GM12878 (cell line): ENCODE results near the gene CFAP61. TPM values are rescaled to one million over a fixed set of nuclear protein-coding genes. Genes with fewer than 3 reads are reported as not detected.

ENCODE experiments used
- ATAC-seq: fragments of 200-7000 bp; cut with Tn5 transposase; 3 replicates; pipeline ENCODE4 v1.9.1; 2020; ENCODE audit warnings: mild to moderate bottlenecking, moderate library complexity
- BruUV-seq: library from RNA; stranded (reverse); fragments of 400-500 nt; replicated peaks from 2 replicates; lab custom pipeline; 2021; lab: Mats Ljungman, UMichigan
- CTCF ChIA-PET: fragments of 300-600 bp; sonication (Branson Sonifier 250); formaldehyde crosslinking; extraction: SDS; loops from one replicate; lab custom pipeline; 2021; ENCODE audit warnings: inconsistent platforms; lab: Yijun Ruan, JAX
- POLR2A ChIA-PET: fragments of 350-600 bp; formaldehyde crosslinking; extraction: SDS; loops from one replicate; lab custom pipeline; 2021; ENCODE audit warnings: inconsistent platforms; lab: Charles Lee
- RAD21 ChIA-PET: fragments of 300-600 bp; sonication (Branson Sonifier 250); formaldehyde crosslinking; loops from one replicate; lab custom pipeline; 2023; ENCODE audit warnings: antibody characterized with exemption; ENCODE audit not compliant: unreplicated experiment; lab: Charles Lee
- SMC1A ChIA-PET: fragments of 300-600 bp; sonication (Branson Sonifier 250); formaldehyde crosslinking; loops from one replicate; lab custom pipeline; 2023; ENCODE audit not compliant: unreplicated experiment, uncharacterized antibody; lab: Charles Lee
- DNase-seq: peaks from one replicate; pipeline ENCODE4 v3.0.0-alpha.2; 2011; ENCODE audit warnings: low read depth, low spot score
- FAIRE-seq: peaks from 3 replicates; lab custom pipeline; 2011; peaks lifted over from hg19 to GRCh38; lab: Jason Lieb, UNC
- H2AFZ ChIP-seq: 2 replicates; pipeline ENCODE4 v1.6.0; 2011; ENCODE audit warnings: low read depth, low read length, control low read depth; ENCODE audit not compliant: control insufficient read depth
- H3K27ac ChIP-seq: 2 replicates; pipeline ENCODE4 v1.5.1; 2011; ENCODE audit warnings: control low read depth; ENCODE audit not compliant: control insufficient read depth, insufficient read depth
- H3K27me3 ChIP-seq, 2 experiments: replicated peaks in 1 of 2; 2 replicates each; pipeline versions ENCODE4 v1.6.0 to v1.6.1; 2011; ENCODE audit warnings: low read length in 1 of 2; ENCODE audit not compliant: control insufficient read depth in 2 of 2, insufficient read depth in 2 of 2
- H3K36me3 ChIP-seq, 2 experiments: 2 replicates each; pipeline ENCODE4 v1.5.1; 2011; ENCODE audit warnings: low read length in 1 of 2; ENCODE audit not compliant: control insufficient read depth in 2 of 2, insufficient read depth in 2 of 2
- H3K4me1 ChIP-seq: 2 replicates; pipeline ENCODE4 v1.6.1; 2011; ENCODE audit warnings: mild to moderate bottlenecking, low read length, moderate library complexity, mixed read lengths; ENCODE audit not compliant: control insufficient read depth, insufficient read depth
- H3K4me2 ChIP-seq: 2 replicates; pipeline ENCODE4 v1.6.0; 2011; ENCODE audit warnings: control low read depth; ENCODE audit not compliant: control insufficient read depth, insufficient read depth
- H3K4me3 ChIP-seq: fragments of 200-600 bp; sonication (generic); 2 replicates; pipeline ENCODE4 v1.5.1; 2016
- H3K79me2 ChIP-seq: 2 replicates; pipeline ENCODE4 v1.6.0; 2011; ENCODE audit warnings: low read length; ENCODE audit not compliant: control insufficient read depth, insufficient read depth
- H3K9ac ChIP-seq: 2 replicates; pipeline ENCODE4 v1.8.0; 2011; ENCODE audit warnings: low read length, control low read depth, mixed read lengths; ENCODE audit not compliant: control insufficient read depth, insufficient read depth
- H3K9me3 ChIP-seq: replicated peaks from 3 replicates; pipeline ENCODE4 v1.5.1; 2011; ENCODE audit warnings: mild to moderate bottlenecking, low read length; ENCODE audit not compliant: control insufficient read depth, insufficient read depth
- H4K20me1 ChIP-seq: 2 replicates; pipeline ENCODE4 v1.6.0; 2011; ENCODE audit not compliant: control insufficient read depth, insufficient read depth
- CHD1 ChIP-seq: IDR thresholded peaks from 2 replicates; pipeline ENCODE4 v1.6.1; 2012; ENCODE audit warnings: low read depth, low read length, improper control_type of control experiment
- CREB1 ChIP-seq: IDR thresholded peaks from 2 replicates; pipeline ENCODE4 v1.6.1; 2012; ENCODE audit warnings: low read depth, mild to moderate bottlenecking, inconsistent platforms
- DPF2 ChIP-seq: fragments of 450-650 bp; IDR thresholded peaks from 2 replicates; pipeline ENCODE4 v1.6.1; 2017; ENCODE audit warnings: mild to moderate bottlenecking
- KAT2A ChIP-seq: conservative IDR thresholded peaks from 2 replicates; pipeline ENCODE4 v1.6.1; 2011; ENCODE audit warnings: low read depth, low read length; ENCODE audit not compliant: control insufficient read depth
- LARP7 ChIP-seq: fragments of 450-650 bp; IDR thresholded peaks from 2 replicates; pipeline ENCODE4 v1.6.1; 2017; ENCODE audit warnings: mild to moderate bottlenecking
- NFYA ChIP-seq: IDR thresholded peaks from 2 replicates; pipeline ENCODE4 v1.6.1; 2011; ENCODE audit warnings: low read depth, mild to moderate bottlenecking, low read length, improper control_type of control experiment, borderline replicate concordance
- NR2F1 ChIP-seq: fragments of 450-650 bp; conservative IDR thresholded peaks from 2 replicates; pipeline ENCODE4 v1.6.1; 2017; ENCODE audit warnings: mild to moderate bottlenecking
- POLR2A ChIP-seq: IDR thresholded peaks from 2 replicates; pipeline ENCODE4 v1.6.1; 2011; ENCODE audit warnings: low read depth, mild to moderate bottlenecking, low read length
- SMAD1 ChIP-seq: fragments of 450-650 bp; IDR thresholded peaks from 2 replicates; pipeline ENCODE4 v1.6.1; 2018; ENCODE audit warnings: mild to moderate bottlenecking, low read depth; ENCODE audit not compliant: partially characterized antibody
- STAT3 ChIP-seq: IDR thresholded peaks from 2 replicates; pipeline ENCODE4 v1.6.1; 2011; ENCODE audit warnings: low read depth, low read length, improper control_type of control experiment
- SUPT20H ChIP-seq: IDR thresholded peaks from 2 replicates; pipeline ENCODE4 v1.6.1; 2011; ENCODE audit warnings: low read depth, mild to moderate bottlenecking, low read length, moderate library complexity, borderline replicate concordance; ENCODE audit not compliant: control insufficient read depth
- TAF1 ChIP-seq: IDR thresholded peaks from 2 replicates; pipeline ENCODE4 v1.6.1; 2011; ENCODE audit warnings: mild to moderate bottlenecking, low read depth, low read length, borderline replicate concordance
- TBL1XR1 ChIP-seq: IDR thresholded peaks from 2 replicates; pipeline ENCODE4 v1.6.1; 2012; ENCODE audit warnings: low read depth, low read length, improper control_type of control experiment
- TCF7 ChIP-seq: IDR thresholded peaks from 2 replicates; pipeline ENCODE4 v1.6.1; 2014; ENCODE audit warnings: antibody characterized with exemption, borderline replicate concordance
- ZNF384 ChIP-seq: IDR thresholded peaks from 2 replicates; pipeline ENCODE4 v1.6.1; 2012; ENCODE audit warnings: low read depth, mild to moderate bottlenecking, low read length, improper control_type of control experiment, borderline replicate concordance
- ZNF622 ChIP-seq: fragments of 450-650 bp; IDR thresholded peaks from 2 replicates; pipeline ENCODE4 v1.6.1; 2017; ENCODE audit warnings: mild to moderate bottlenecking, inconsistent platforms
- WGBS: methylation state at CpG from one replicate; pipeline ENCODE4 v1.1.6; 2016; ENCODE audit warnings: low lambda C conversion rate; ENCODE audit not compliant: insufficient replicate concordance, insufficient coverage; ENCODE audit errors: missing lambda C conversion rate; 5-methylcytosine and 5-hydroxymethylcytosine counted together
- in situ Hi-C: fragments of 300-500 bp; cut with MboI; formaldehyde crosslinking; loops from 9 replicates; pipeline ENCODE4 v1.14.3; 2018; ENCODE audit warnings: mixed read lengths
- intact Hi-C: fragments of 100-400 bp; cut with micrococcal nuclease; formaldehyde crosslinking; loops from one replicate; pipeline ENCODE4 v1.14.2; 2022; ENCODE audit not compliant: unreplicated experiment
- polyA plus RNA-seq, 11 experiments: library from polyadenylated mRNA; depleted of rRNA in 4 of 11; unstranded in 6 of 11; stranded (reverse) in 5 of 11; fragments of >200 nt; fragmentation: Nextera tagmentation in 4 of 11; fragmentation: Illumina TruSeq in 1 of 11; extraction: Ambion mirVana in 4 of 11; extraction: Trizol in 1 of 11; gene quantifications; 1 replicate in 1 of 11; 2 replicates in 10 of 11; pipeline versions ENCODE4 v1.2.1 to v1.2.3, GENCODE V29; 2011 to 2016; ENCODE audit warnings: inconsistent platforms in 2 of 11, missing spikeins in 2 of 11, low read depth in 1 of 11
- total RNA-seq, 4 experiments: library from RNA; depleted of rRNA in 3 of 4; stranded (reverse); fragments of >200 nt in 3 of 4; fragmentation: Illumina TruSeq in 1 of 4; extraction: Trizol in 1 of 4; gene quantifications; 2 replicates each; pipeline versions ENCODE4 v1.2.1 to v1.2.3, GENCODE V29; 2013 to 2021
- TF ChIP-seq, protein P1 (sequence below), 3 experiments: IDR thresholded peaks in 2 of 3; conservative IDR thresholded peaks in 1 of 3; 2 replicates each; pipeline ENCODE4 v1.5.1; 2011; ENCODE audit warnings: low read depth in 3 of 3, low read length in 3 of 3, mild to moderate bottlenecking in 3 of 3, control low read depth in 2 of 3, moderate library complexity in 2 of 3, inconsistent platforms in 1 of 3, mixed read lengths in 1 of 3; ENCODE audit not compliant: control insufficient read depth in 2 of 3, insufficient read depth in 1 of 3; ENCODE audit errors: extremely low read depth in 1 of 3
- TF ChIP-seq, protein P2 (sequence below): IDR thresholded peaks from 2 replicates; pipeline ENCODE4 v1.6.1; 2011; ENCODE audit warnings: borderline replicate concordance, low read depth, mild to moderate bottlenecking, moderate library complexity, mixed read lengths, low read length; ENCODE audit not compliant: insufficient read depth; ENCODE audit errors: extremely low read length
- TF ChIP-seq, protein P3 (sequence below): fragments of 450-650 bp; IDR thresholded peaks from 2 replicates; pipeline ENCODE4 v1.6.1; 2017; ENCODE audit warnings: low read depth, mild to moderate bottlenecking, moderate library complexity

Gene CFAP61
- total and polyA plus RNA-seq, 10 of the 15 experiments (the other 5 are each of a cell fraction or from before 2014, with no cell fraction given), result 0.11 to 0.41 (median 0.24) TPM; not detected in 7

GRCh38 chr20:20003031-20003954 lies 49.0 kb upstream of the CFAP61 start:
- Histone ChIP-seq H3K4me1 (0 out of 2 replicates have a peak, but pooled peaks cover 5% of the 10 kb centered on the region), H3K79me2 (no peaks in the 10 kb centered on the region), H3K4me2 (peak overlapping the region; percentile 15; the same call in 1 of the 2 replicates), H3K27me3 (peaks cover 2 to 8% of the 10 kb centered on the region in 2 experiments; a peak in 3 of 4 replicates), H4K20me1 (no peaks in the 10 kb centered on the region), H3K36me3 (no peaks in the 10 kb centered on the region), H3K9me3 (no peaks in the 10 kb centered on the region), H2AFZ (peak overlapping the region; percentile 47), H3K4me3 (no peak overlapping the region; the same call in 1 of the 2 replicates), H3K9ac (no peak overlapping the region), H3K27ac (no peak overlapping the region)
- ChIA-PET SMC1A (interaction anchor here (1.1 to 1.4 kb wide), 5 partner anchors 68 to 341 kb away, joined by 3 to 7 read pairs (median 3); no protein-coding TSS in a partner anchor), POLR2A (no interaction called here), RAD21 (interaction anchor here (0.6 to 2.5 kb wide), 4 partner anchors 13 to 100 kb away, joined by 3 to 7 read pairs (median 4); partner anchors contain the start of genes CFAP61 and CRNKL1), CTCF (interaction anchor here (1.7 to 4.3 kb wide), 3 partner anchors 10 to 13 kb away, joined by 4 to 17 read pairs (median 16); partner anchors contain the start of gene NAA20)
- no peak for FAIRE-seq
- in situ Hi-C loops (loop anchor here (25.0 kb wide), 2 partner anchors 1416 to 1491 kb away; partner anchors contain the start of genes DTD1 and SEC23B), intact Hi-C loops (loop anchor here (2.0 kb wide), 1 partner anchor 218 kb away; no protein-coding TSS in a partner anchor)
- 15% methylated on average over 23 of the region's 23 CpGs for WGBS
- ATAC-seq, result peak; percentile 69
- no TSS peak for BruUV-seq
- DNase-seq, result no peak
- TF ChIP-seq, protein P1, sequence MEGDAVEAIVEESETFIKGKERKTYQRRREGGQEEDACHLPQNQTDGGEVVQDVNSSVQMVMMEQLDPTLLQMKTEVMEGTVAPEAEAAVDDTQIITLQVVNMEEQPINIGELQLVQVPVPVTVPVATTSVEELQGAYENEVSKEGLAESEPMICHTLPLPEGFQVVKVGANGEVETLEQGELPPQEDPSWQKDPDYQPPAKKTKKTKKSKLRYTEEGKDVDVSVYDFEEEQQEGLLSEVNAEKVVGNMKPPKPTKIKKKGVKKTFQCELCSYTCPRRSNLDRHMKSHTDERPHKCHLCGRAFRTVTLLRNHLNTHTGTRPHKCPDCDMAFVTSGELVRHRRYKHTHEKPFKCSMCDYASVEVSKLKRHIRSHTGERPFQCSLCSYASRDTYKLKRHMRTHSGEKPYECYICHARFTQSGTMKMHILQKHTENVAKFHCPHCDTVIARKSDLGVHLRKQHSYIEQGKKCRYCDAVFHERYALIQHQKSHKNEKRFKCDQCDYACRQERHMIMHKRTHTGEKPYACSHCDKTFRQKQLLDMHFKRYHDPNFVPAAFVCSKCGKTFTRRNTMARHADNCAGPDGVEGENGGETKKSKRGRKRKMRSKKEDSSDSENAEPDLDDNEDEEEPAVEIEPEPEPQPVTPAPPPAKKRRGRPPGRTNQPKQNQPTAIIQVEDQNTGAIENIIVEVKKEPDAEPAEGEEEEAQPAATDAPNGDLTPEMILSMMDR (IDR thresholded peaks at IDR 0.05 in 2 of 3, conservative IDR thresholded peaks at IDR 0.05 in 1 of 3; ENCODE audit: control insufficient read depth in 2 of 3, extremely low read depth in 1 of 3, insufficient read depth in 1 of 3, low read depth in 3 of 3, low read length in 3 of 3), result no peak
- TF ChIP-seq NFYA (no peak), CREB1 (peak; percentile 66; the same call in 1 of the 2 replicates), ZNF384 (peak; percentile 37; the same call in 1 of the 2 replicates), POLR2A (no peak), SUPT20H (no peak), DPF2 (no peak), TAF1 (no peak), KAT2A (no peak), TBL1XR1 (no peak), NR2F1 (no peak), STAT3 (no peak), CHD1 (no peak), SMAD1 (no peak), TCF7 (no peak), LARP7 (no peak), ZNF622 (no peak)
- TF ChIP-seq, protein P2, sequence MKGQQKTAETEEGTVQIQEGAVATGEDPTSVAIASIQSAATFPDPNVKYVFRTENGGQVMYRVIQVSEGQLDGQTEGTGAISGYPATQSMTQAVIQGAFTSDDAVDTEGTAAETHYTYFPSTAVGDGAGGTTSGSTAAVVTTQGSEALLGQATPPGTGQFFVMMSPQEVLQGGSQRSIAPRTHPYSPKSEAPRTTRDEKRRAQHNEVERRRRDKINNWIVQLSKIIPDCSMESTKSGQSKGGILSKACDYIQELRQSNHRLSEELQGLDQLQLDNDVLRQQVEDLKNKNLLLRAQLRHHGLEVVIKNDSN, result no peak
- TF ChIP-seq, protein P3, sequence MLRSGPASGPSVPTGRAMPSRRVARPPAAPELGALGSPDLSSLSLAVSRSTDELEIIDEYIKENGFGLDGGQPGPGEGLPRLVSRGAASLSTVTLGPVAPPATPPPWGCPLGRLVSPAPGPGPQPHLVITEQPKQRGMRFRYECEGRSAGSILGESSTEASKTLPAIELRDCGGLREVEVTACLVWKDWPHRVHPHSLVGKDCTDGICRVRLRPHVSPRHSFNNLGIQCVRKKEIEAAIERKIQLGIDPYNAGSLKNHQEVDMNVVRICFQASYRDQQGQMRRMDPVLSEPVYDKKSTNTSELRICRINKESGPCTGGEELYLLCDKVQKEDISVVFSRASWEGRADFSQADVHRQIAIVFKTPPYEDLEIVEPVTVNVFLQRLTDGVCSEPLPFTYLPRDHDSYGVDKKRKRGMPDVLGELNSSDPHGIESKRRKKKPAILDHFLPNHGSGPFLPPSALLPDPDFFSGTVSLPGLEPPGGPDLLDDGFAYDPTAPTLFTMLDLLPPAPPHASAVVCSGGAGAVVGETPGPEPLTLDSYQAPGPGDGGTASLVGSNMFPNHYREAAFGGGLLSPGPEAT, result no peak
